ENCODE data around the gene TARBP2. TPM values are rescaled to one million over a fixed set of nuclear protein-coding genes. Genes with fewer than 3 reads are reported as not detected.

TARBP2 gene
- polyA plus RNA-seq, 1 experiment: 44.9 TPM

DNA sequence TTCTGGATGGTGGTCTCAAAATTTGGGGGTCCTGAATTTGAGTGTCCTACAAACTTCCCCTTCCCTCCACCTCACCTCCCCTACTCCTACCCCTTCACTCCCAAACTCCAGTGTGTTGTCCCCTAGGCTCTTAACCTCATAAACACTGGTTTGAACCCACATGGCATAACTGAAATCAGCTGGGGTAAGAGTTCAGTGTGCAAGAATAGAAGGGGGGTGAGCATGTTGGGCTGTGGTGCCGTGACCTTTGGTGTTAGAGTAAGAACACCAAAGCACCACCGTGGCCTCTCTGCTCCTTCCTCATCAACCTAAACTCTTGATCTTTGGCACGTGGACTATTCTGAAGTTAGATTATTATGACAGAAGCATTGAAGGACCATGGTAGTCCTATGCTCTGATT, 38.1 kb upstream of the TARBP2 start:
- H3K36me3 ChIP-seq (ENCODE audit: control insufficient read depth, insufficient read depth, low read length): peaks cover 58% of the 10 kb centered on the region
- ChIA-PET CTCF (no interaction called here), POLR2A (no interaction called here)
- no peaks in the 10 kb centered on the region for H3K27me3 ChIP-seq (ENCODE audit: control insufficient read depth, insufficient read depth, low read length)
- TF ChIP-seq, protein P1, sequence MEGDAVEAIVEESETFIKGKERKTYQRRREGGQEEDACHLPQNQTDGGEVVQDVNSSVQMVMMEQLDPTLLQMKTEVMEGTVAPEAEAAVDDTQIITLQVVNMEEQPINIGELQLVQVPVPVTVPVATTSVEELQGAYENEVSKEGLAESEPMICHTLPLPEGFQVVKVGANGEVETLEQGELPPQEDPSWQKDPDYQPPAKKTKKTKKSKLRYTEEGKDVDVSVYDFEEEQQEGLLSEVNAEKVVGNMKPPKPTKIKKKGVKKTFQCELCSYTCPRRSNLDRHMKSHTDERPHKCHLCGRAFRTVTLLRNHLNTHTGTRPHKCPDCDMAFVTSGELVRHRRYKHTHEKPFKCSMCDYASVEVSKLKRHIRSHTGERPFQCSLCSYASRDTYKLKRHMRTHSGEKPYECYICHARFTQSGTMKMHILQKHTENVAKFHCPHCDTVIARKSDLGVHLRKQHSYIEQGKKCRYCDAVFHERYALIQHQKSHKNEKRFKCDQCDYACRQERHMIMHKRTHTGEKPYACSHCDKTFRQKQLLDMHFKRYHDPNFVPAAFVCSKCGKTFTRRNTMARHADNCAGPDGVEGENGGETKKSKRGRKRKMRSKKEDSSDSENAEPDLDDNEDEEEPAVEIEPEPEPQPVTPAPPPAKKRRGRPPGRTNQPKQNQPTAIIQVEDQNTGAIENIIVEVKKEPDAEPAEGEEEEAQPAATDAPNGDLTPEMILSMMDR (IDR thresholded peaks at IDR 0.05; ENCODE audit: insufficient read depth, low read depth, low read length): no peak
- no peak for DNase-seq (ENCODE audit: low read depth)
- no peak overlapping the region for H3K4me3 ChIP-seq (ENCODE audit: low read depth, low read length)

DNA sequence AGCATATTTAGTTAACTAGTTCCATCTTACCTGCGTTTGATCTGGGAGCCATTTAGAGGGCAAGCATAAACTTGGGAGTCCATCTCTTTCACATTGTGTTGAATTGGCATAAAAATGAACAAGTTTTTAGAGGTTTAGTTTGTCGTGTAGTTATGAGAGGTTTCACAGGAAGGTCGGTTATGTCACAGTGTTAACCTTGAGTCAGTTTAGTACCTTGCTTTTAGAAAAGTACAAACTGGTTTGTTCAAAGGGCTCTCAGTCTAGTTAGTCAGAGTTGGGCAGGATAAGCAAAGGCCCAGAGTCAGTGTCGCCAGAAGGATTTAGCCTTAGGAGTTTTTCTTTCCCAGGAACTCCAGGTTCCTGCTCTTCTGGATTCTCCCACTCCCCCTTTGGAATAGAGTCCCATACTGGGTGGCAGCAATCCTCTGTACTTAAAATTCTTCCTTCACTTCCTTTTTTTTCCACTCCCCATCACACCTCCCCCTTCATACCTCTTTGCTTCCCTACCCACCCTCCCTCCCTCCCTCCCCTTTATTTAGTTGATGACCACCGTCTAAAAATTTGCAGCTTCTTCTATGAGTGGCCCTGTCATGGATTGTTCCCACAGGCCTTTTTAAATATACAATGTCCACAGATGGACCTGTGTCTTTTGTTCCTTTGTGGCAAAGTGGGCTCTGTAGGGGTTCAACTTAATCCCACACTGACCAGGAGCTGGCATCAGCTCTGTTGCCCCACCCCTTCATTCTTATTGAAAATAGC, 37.1 kb upstream of the TARBP2 start:
- TF ChIP-seq, protein P1 (IDR thresholded peaks at IDR 0.05; ENCODE audit: insufficient read depth, low read depth, low read length): no peak
- no peak for DNase-seq (ENCODE audit: low read depth)
- Histone ChIP-seq H3K4me3 (ENCODE audit: low read depth, low read length) (no peak overlapping the region), H3K36me3 (ENCODE audit: control insufficient read depth, insufficient read depth, low read length) (peaks cover 62% of the 10 kb centered on the region), H3K27me3 (ENCODE audit: control insufficient read depth, insufficient read depth, low read length) (no peaks in the 10 kb centered on the region)
- ChIA-PET CTCF (interaction anchor here (1.0 to 1.1 kb wide), 2 partner anchors 10 to 13 kb away, joined by 3 to 4 read pairs; no protein-coding TSS in a partner anchor), POLR2A (no interaction called here)

- POLR2A ChIA-PET: no interaction called here
- CTCF ChIA-PET: interaction anchor here (1.0 to 1.1 kb wide), 2 partner anchors 10 to 12 kb away, joined by 3 to 4 read pairs; no protein-coding TSS in a partner anchor
- peaks cover 63% of the 10 kb centered on the region for H3K36me3 ChIP-seq (ENCODE audit: control insufficient read depth, insufficient read depth, low read length)
Measured at GRCh38 chr12:53464685-53465418, 36.2 kb upstream of the TARBP2 start.

GRCh38 chr12:53465679-53466078, 35.4 kb upstream of the TARBP2 start:
- ChIA-PET CTCF (interaction anchor here (1.0 kb wide), 1 partner anchor 10 kb away, joined by 4 read pairs; no protein-coding TSS in a partner anchor), POLR2A (no interaction called here)
- Histone ChIP-seq H3K4me3 (ENCODE audit: low read depth, low read length) (no peak overlapping the region), H3K27me3 (ENCODE audit: control insufficient read depth, insufficient read depth, low read length) (no peaks in the 10 kb centered on the region), H3K36me3 (ENCODE audit: control insufficient read depth, insufficient read depth, low read length) (peaks cover 59% of the 10 kb centered on the region)
- no peak for DNase-seq (ENCODE audit: low read depth)
- TF ChIP-seq, protein P1 (IDR thresholded peaks at IDR 0.05; ENCODE audit: insufficient read depth, low read depth, low read length): no peak

More at GRCh38 chr12:53464685-53465418, 36.2 kb upstream of the TARBP2 start:
- DNase-seq (ENCODE audit: low read depth): no peak
- H3K4me3 ChIP-seq (ENCODE audit: low read depth, low read length): no peak overlapping the region
- TF ChIP-seq, protein P1 (IDR thresholded peaks at IDR 0.05; ENCODE audit: insufficient read depth, low read depth, low read length): no peak
- no peaks in the 10 kb centered on the region for H3K27me3 ChIP-seq (ENCODE audit: control insufficient read depth, insufficient read depth, low read length)

DNA sequence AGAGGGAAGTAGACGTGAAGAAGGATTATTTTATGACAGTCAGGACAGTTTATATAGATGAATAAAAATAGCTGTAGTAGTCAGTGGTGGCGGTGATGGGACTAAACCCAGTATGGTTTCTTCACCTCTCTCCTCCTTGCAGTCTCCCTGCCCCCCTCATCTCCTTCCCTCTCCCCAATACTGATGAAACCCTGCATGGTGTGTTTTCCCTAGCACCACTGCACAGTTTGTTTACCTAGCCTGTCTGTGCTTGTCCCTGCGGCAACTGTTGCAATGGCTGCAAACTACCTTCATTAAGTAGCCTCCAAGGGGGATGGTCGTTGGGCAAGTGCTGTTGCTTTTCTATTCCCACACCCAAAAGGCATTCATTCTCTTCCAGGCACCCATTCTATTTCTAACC, 34.4 kb upstream of the TARBP2 start:
- Histone ChIP-seq H3K27me3 (ENCODE audit: control insufficient read depth, insufficient read depth, low read length) (no peaks in the 10 kb centered on the region), H3K4me3 (ENCODE audit: low read depth, low read length) (no peak overlapping the region), H3K36me3 (ENCODE audit: control insufficient read depth, insufficient read depth, low read length) (peaks cover 52% of the 10 kb centered on the region)
- ChIA-PET CTCF (no interaction called here), POLR2A (no interaction called here)
- TF ChIP-seq, protein P1 (IDR thresholded peaks at IDR 0.05; ENCODE audit: insufficient read depth, low read depth, low read length): no peak
- no peak for DNase-seq (ENCODE audit: low read depth)
